Epithelial cell of esophagus (primary cell): Measurements from ENCODE around the gene LRMDA.

Source experiments
- DNase-seq: peaks from one replicate; pipeline ENCODE4 v3.0.0; 2010; ENCODE audit warnings: low read depth
- H3K4me3 ChIP-seq: 2 replicates; pipeline ENCODE4 v1.5.1; 2011; ENCODE audit warnings: mild to moderate bottlenecking, low read length, control low read depth
- CTCF ChIP-seq: IDR thresholded peaks from 2 replicates; pipeline ENCODE4 v1.5.1; 2011; ENCODE audit warnings: low read depth, mild to moderate bottlenecking, low read length, control low read depth, inconsistent platforms; ENCODE audit not compliant: insufficient read depth; ENCODE audit errors: missing control alignments

LRMDA gene

GRCh38 chr10:76066457-76066856, 635.0 kb downstream of the LRMDA start:
- H3K4me3 ChIP-seq = no peak overlapping the region
- no peak for DNase-seq
- no peak for TF ChIP-seq CTCF

- TF ChIP-seq CTCF = no peak
- no peak overlapping the region for H3K4me3 ChIP-seq
- no peak for DNase-seq
These were observed 636.0 kb downstream of the LRMDA start for GRCh38 chr10:76067447-76067846.

- TF ChIP-seq CTCF = no peak
- DNase-seq = no peak
- no peak overlapping the region for H3K4me3 ChIP-seq
These were observed 637.4 kb downstream of the LRMDA start for GRCh38 chr10:76068856-76069255.

GRCh38 chr10:76070916-76071315, 639.5 kb downstream of the LRMDA start:
- DNase-seq = no peak
- no peak overlapping the region for H3K4me3 ChIP-seq

GRCh38 chr10:76071653-76072365, 640.4 kb downstream of the LRMDA start:
- TF ChIP-seq CTCF = no peak
- no peak for DNase-seq
- no peak overlapping the region for H3K4me3 ChIP-seq

More at GRCh38 chr10:76070916-76071315, 639.5 kb downstream of the LRMDA start:
- TF ChIP-seq CTCF = no peak

GRCh38 chr10:76072384-76072783, 641.0 kb downstream of the LRMDA start:
- TF ChIP-seq CTCF = no peak
- H3K4me3 ChIP-seq = no peak overlapping the region
- no peak for DNase-seq

- DNase-seq = no peak
- no peak overlapping the region for H3K4me3 ChIP-seq
- no peak for TF ChIP-seq CTCF
These were observed 642.1 kb downstream of the LRMDA start for GRCh38 chr10:76073524-76073923.
